HG03520 (cell line): ENCODE results near the gene DDX51.

Experiments
- ATAC-seq: cut with Tn5 transposase; IDR thresholded peaks from one replicate; pipeline ENCODE4 v1.9.1; 2021; ENCODE audit warnings: mild to moderate bottlenecking, moderate library complexity; ENCODE audit not compliant: unreplicated experiment

DDX51 gene

GRCh38 chr12:132167611-132168310 is 23.6 kb upstream of the DDX51 start:
- ATAC-seq = no peak

GRCh38 chr12:132166801-132167591 is 22.9 kb upstream of the DDX51 start:
- ATAC-seq = no peak

GRCh38 chr12:132166093-132166492 is 22.0 kb upstream of the DDX51 start:
- no peak for ATAC-seq

- ATAC-seq = no peak
Observed at GRCh38 chr12:132165584-132165983, 21.5 kb upstream of the DDX51 start.

- ATAC-seq = no peak
Observed at GRCh38 chr12:132164426-132164825, 20.3 kb upstream of the DDX51 start.

- ATAC-seq = no peak
Observed at GRCh38 chr12:132163911-132164288, 19.8 kb upstream of the DDX51 start.

GRCh38 chr12:132163041-132163910 is 19.2 kb upstream of the DDX51 start:
- no peak for ATAC-seq

- ATAC-seq = no peak
Observed at GRCh38 chr12:132162508-132163031, 18.5 kb upstream of the DDX51 start.

- ATAC-seq = no peak
Observed at GRCh38 chr12:132161796-132162507, 17.8 kb upstream of the DDX51 start.

- ATAC-seq = no peak
Observed at GRCh38 chr12:132161036-132161781, 17.1 kb upstream of the DDX51 start.

- ATAC-seq = no peak
Observed at GRCh38 chr12:132160601-132161035, 16.5 kb upstream of the DDX51 start.

GRCh38 chr12:132160016-132160415 is 15.9 kb upstream of the DDX51 start:
- ATAC-seq = no peak

- ATAC-seq = no peak
Observed at GRCh38 chr12:132159555-132160003, 15.5 kb upstream of the DDX51 start.

GRCh38 chr12:132158677-132159554 is 14.8 kb upstream of the DDX51 start:
- ATAC-seq = no peak

GRCh38 chr12:132157733-132158409 is 13.8 kb upstream of the DDX51 start:
- ATAC-seq = no peak

- no peak for ATAC-seq
Observed at GRCh38 chr12:132156573-132157325, 12.6 kb upstream of the DDX51 start.

GRCh38 chr12:132155771-132156572 is 11.9 kb upstream of the DDX51 start:
- ATAC-seq = no peak
